NCI-H774 (cell line): ENCODE measurements around the gene IFITM1.
"Not testable (repeated sequence)": the region's sequence is repeated elsewhere in the genome, so short reads cannot be mapped to it uniquely, and the experiment has no call there.

Source experiments
- DNase-seq: peaks from one replicate; lab custom pipeline; 2025; lab: John Stamatoyannopoulos, UW

IFITM1 gene

GRCh38 chr11:282630-283360 is 31.0 kb upstream of the IFITM1 start:
- no peak for DNase-seq

GRCh38 chr11:283405-284104 is 30.3 kb upstream of the IFITM1 start:
- DNase-seq = no peak

GRCh38 chr11:284105-285020 is 29.5 kb upstream of the IFITM1 start:
- no peak for DNase-seq

GRCh38 chr11:285021-285893 is 28.6 kb upstream of the IFITM1 start:
- no peak for DNase-seq

GRCh38 chr11:285894-286220 is 28.0 kb upstream of the IFITM1 start:
- DNase-seq = no peak

- DNase-seq = not testable (repeated sequence)
Observed at GRCh38 chr11:286977-287820, 26.6 kb upstream of the IFITM1 start.

- DNase-seq = no peak
Observed at GRCh38 chr11:287821-288477, 25.9 kb upstream of the IFITM1 start.

GRCh38 chr11:288478-289397 is 25.1 kb upstream of the IFITM1 start, which contains the start of gene PGGHG:
Gene PGGHG, plus strand, starts transcription at chr11:289126. Its CDS starts 691 bp downstream, at chr11:289817.
- no peak for DNase-seq

GRCh38 chr11:289398-289711 is 24.5 kb upstream of the IFITM1 start:
- DNase-seq = no peak

- no peak for DNase-seq
Observed at GRCh38 chr11:289712-290620, 23.9 kb upstream of the IFITM1 start.

GRCh38 chr11:290621-291231 is 23.1 kb upstream of the IFITM1 start:
- DNase-seq = no peak

- no peak for DNase-seq
Observed at GRCh38 chr11:291281-292210, 22.3 kb upstream of the IFITM1 start.

GRCh38 chr11:292211-293121 is 21.4 kb upstream of the IFITM1 start:
- no peak for DNase-seq

GRCh38 chr11:293271-293851 is 20.5 kb upstream of the IFITM1 start:
- no peak for DNase-seq
